ENCODE results near the gene FZD8. TPM values are rescaled to one million over a fixed set of nuclear protein-coding genes. Genes with fewer than 3 reads are reported as not detected.

The FZD8 gene
- polyA plus RNA-seq (2011; rRNA removed) = 4.4 and 4.9 TPM in 2 replicates
- polyA plus RNA-seq (2012; cell fraction: cytosol; rRNA removed) = 10.2 and 18.1 TPM in 2 replicates
- polyA plus RNA-seq (2012; cell fraction: nucleus; rRNA removed) = 22.2 and 33.0 TPM in 2 replicates
- polyA plus RNA-seq (2017; fragmentation: RNase III; extraction: RNeasy Plus Mini Kit Qiagen cat#74134 plus additional on column Dnase treatment) = 9.3 to 13.4 TPM (median 13.1 TPM) in 3 replicates
- 10.2 and 10.5 TPM in 2 replicates for polyA minus RNA-seq (2011; rRNA and poly(A)+ RNA removed)

- H3K27ac ChIP-seq = peak within 1 kb of the TSS; percentile 83 to 95
- no peak for FAIRE-seq
- 0 out of 3 replicates have a peak, but pooled peaks cover 2% of the 10 kb centered on the region for H3K9me3 ChIP-seq
- peaks cover 22% of the 10 kb centered on the region for H3K4me1 ChIP-seq
- TF ChIP-seq POLR2A (IDR thresholded peaks at IDR 0.05; ENCODE audit: low read length) = peak; percentile 98
- peak; percentile 23; the same call in 1 of the 2 replicates for TF ChIP-seq HDAC2 (IDR thresholded peaks at IDR 0.05)
- TF ChIP-seq RCOR1 (IDR thresholded peaks at IDR 0.05; ENCODE audit: low read depth, low read length) = no peak
- TF ChIP-seq BCL3 (IDR thresholded peaks at IDR 0.05) = peak; percentile 97
- peak; percentile 67; the same call in 1 of the 2 replicates for TF ChIP-seq E2F6 (IDR thresholded peaks at IDR 0.05; ENCODE audit: borderline replicate concordance, low read depth)
- peak; percentile 66; the same call in 1 of the 2 replicates for TF ChIP-seq MAX (IDR thresholded peaks at IDR 0.05)
- TF ChIP-seq PHF8 (IDR thresholded peaks at IDR 0.05; ENCODE audit: borderline replicate concordance, low read depth) = peak; percentile 58; the same call in 1 of the 2 replicates
- TF ChIP-seq MYC (IDR thresholded peaks at IDR 0.05; ENCODE audit: borderline replicate concordance, low read length) = no peak
- peak in 1 of 2 experiments; percentile 34; a peak in 1 of 5 replicates for TF ChIP-seq RAD21 (conservative IDR thresholded peaks at IDR 0.05 in 1 of 2, IDR thresholded peaks at IDR 0.05 in 1 of 2)
- peak; percentile 19; the same call in 1 of the 2 replicates for TF ChIP-seq REST (IDR thresholded peaks at IDR 0.05)
- peak; percentile 83 to 84; a peak in 4 of 5 replicates for TF ChIP-seq JUN (IDR thresholded peaks at IDR 0.05)
- POLR2A ChIA-PET = no interaction called here
- CTCF ChIA-PET = no interaction called here
- DNase-seq (ENCODE audit: low read depth in 1 of 2, low spot score in 1 of 2) = peak; percentile 88 to 92
- under 1% methylated on average over 25 of the region's 80 CpGs for WGBS (ENCODE audit: missing lambda C conversion rate)
- H3K4me3 ChIP-seq = peak within 1 kb of the TSS; percentile 70
- peak within 1 kb of the TSS; percentile 99 for H3K4me2 ChIP-seq
- peak; percentile 72 to 93 for ATAC-seq
Measured at GRCh38 chr10:35642035-35642792, at the start of gene FZD8. TSS of gene FZD8 (minus strand) at chr10:35642296. CDS start at chr10:35641429, 867 bp downstream.

GRCh38 chr10:35691522-35692236 is 49.6 kb upstream of the FZD8 start:
- no peak overlapping the region for H3K4me3 ChIP-seq
- ATAC-seq (no peak), FAIRE-seq (no peak), DNase-seq (ENCODE audit: low read depth in 1 of 2, low spot score in 1 of 2) (no peak)
- H3K4me1 ChIP-seq = no peaks in the 10 kb centered on the region
- POLR2A ChIA-PET = no interaction called here
- no peak overlapping the region for H3K4me2 ChIP-seq
- no peak overlapping the region for H3K27ac ChIP-seq
- H3K9me3 ChIP-seq = no peaks in the 10 kb centered on the region
- CTCF ChIA-PET = interaction anchor here (1.5 kb wide), 1 partner anchor 1088 kb away, joined by 4 read pairs; no protein-coding TSS in a partner anchor
- 69% methylated on average over 12 of the region's 12 CpGs for WGBS (ENCODE audit: missing lambda C conversion rate)
- no peak for TF ChIP-seq CTCF (IDR thresholded peaks at IDR 0.05)
- no peak for TF ChIP-seq CEBPB (IDR thresholded peaks at IDR 0.05)
- no peak for TF ChIP-seq HEYL (CRISPR knock-in tag; IDR thresholded peaks at IDR 0.05)
- no peak for TF ChIP-seq SMC3 (IDR thresholded peaks at IDR 0.05)
- TF ChIP-seq TFCP2L1 (CRISPR knock-in tag; IDR thresholded peaks at IDR 0.05) = no peak
- no peak for TF ChIP-seq HES2 (IDR thresholded peaks at IDR 0.05)
- TF ChIP-seq HMGXB4 (CRISPR knock-in tag; IDR thresholded peaks at IDR 0.05; ENCODE audit: borderline replicate concordance) = no peak
- TF ChIP-seq MYC (IDR thresholded peaks at IDR 0.05; ENCODE audit: borderline replicate concordance, low read length) = no peak
- TF ChIP-seq MAX (IDR thresholded peaks at IDR 0.05) = no peak
- TF ChIP-seq HOXA7 (CRISPR knock-in tag; IDR thresholded peaks at IDR 0.05) = no peak
- no peak for TF ChIP-seq KDM1A (IDR thresholded peaks at IDR 0.05; ENCODE audit: low read depth)
- no peak for TF ChIP-seq USF2 (IDR thresholded peaks at IDR 0.05)

Data from A549 (cell line).